GM18951 (cell line): ENCODE measurements around the gene SHISAL2B.
"Not testable (repeated sequence)": the region's sequence is repeated elsewhere in the genome, so short reads cannot be mapped to it uniquely, and the experiment has no call there.

Experiments used
- POLR2A ChIP-seq: IDR thresholded peaks from 4 replicates; pipeline ENCODE4 v1.6.1; 2011; ENCODE audit warnings: mild to moderate bottlenecking; ENCODE audit not compliant: insufficient read length, insufficient read depth; ENCODE audit errors: extremely low read depth
- in situ Hi-C: fragments of 300-500 bp; cut with MboI; formaldehyde crosslinking; loops from one replicate; pipeline ENCODE4 v1.12.0; 2022; ENCODE audit warnings: low sequenced_read_pairs, mixed read lengths, inconsistent platforms; ENCODE audit not compliant: unreplicated experiment

The SHISAL2B gene

GRCh38 chr5:64680289-64680688 is 10.0 kb upstream of the SHISAL2B start:
- in situ Hi-C loops: no loop called here
- TF ChIP-seq POLR2A: no peak

- in situ Hi-C loops: no loop called here
- TF ChIP-seq POLR2A: no peak
Measured at GRCh38 chr5:64682608-64683007, 7.7 kb upstream of the SHISAL2B start.

GRCh38 chr5:64685866-64686265 is 4.4 kb upstream of the SHISAL2B start:
- in situ Hi-C loops: no loop called here
- no peak for TF ChIP-seq POLR2A

GRCh38 chr5:64688391-64688790 is 1.9 kb upstream of the SHISAL2B start:
- in situ Hi-C loops: no loop called here

GRCh38 chr5:64688965-64689364 is 1.3 kb upstream of the SHISAL2B start:
- in situ Hi-C loops: no loop called here
- TF ChIP-seq POLR2A: no peak

More at GRCh38 chr5:64688391-64688790, 1.9 kb upstream of the SHISAL2B start:
- no peak for TF ChIP-seq POLR2A

- in situ Hi-C loops: no loop called here
Measured at GRCh38 chr5:64690104-64690416, 243 bp upstream of the SHISAL2B start.

GRCh38 chr5:64691291-64691690 is 988 bp downstream of the SHISAL2B start:
- in situ Hi-C loops: no loop called here
- no peak for TF ChIP-seq POLR2A

More at GRCh38 chr5:64690104-64690416, 243 bp upstream of the SHISAL2B start:
- TF ChIP-seq POLR2A: no peak

GRCh38 chr5:64693636-64694035 is 3.3 kb downstream of the SHISAL2B start:
- no peak for TF ChIP-seq POLR2A
- in situ Hi-C loops: no loop called here

- in situ Hi-C loops: not testable (repeated sequence)
Measured at GRCh38 chr5:64696414-64696813, 6.1 kb downstream of the SHISAL2B start.

- in situ Hi-C loops: no loop called here
- no peak for TF ChIP-seq POLR2A
Measured at GRCh38 chr5:64700765-64701164, 10.5 kb downstream of the SHISAL2B start.

- in situ Hi-C loops: not testable (repeated sequence)
Measured at GRCh38 chr5:64706074-64706473, 15.8 kb downstream of the SHISAL2B start.

GRCh38 chr5:64707191-64707590 is 16.9 kb downstream of the SHISAL2B start:
- TF ChIP-seq POLR2A: no peak
- in situ Hi-C loops: no loop called here

- in situ Hi-C loops: not testable (repeated sequence)
Measured at GRCh38 chr5:64714495-64714894, 24.2 kb downstream of the SHISAL2B start.

GRCh38 chr5:64722588-64722987 is 32.3 kb downstream of the SHISAL2B start:
- TF ChIP-seq POLR2A: no peak
- in situ Hi-C loops: no loop called here

GRCh38 chr5:64727150-64727549 is 36.8 kb downstream of the SHISAL2B start:
- no peak for TF ChIP-seq POLR2A
- in situ Hi-C loops: no loop called here
